ENCODE results near the gene ASPHD2.

Gene ASPHD2

DNA sequence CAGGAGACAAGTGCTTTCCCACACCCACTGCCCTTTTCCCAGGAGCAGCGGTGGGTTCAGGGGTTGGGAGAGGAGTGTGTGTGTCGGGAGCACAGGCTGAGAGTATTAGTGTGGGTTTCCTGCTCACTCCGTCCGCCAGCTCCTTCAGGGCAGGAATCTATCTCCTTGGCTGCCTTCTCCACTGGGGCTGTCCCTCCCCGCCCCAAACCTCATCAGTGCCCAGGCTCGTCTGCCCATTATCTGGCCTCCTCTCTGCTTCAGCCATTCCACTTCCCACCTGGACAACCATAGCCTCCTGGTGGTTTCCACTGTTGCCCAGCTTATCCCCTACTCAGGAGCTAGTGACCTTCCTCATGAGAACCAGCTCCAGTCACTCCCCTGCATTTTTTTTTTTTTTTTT is 19.9 kb downstream of the ASPHD2 start:
- Histone ChIP-seq H3K4me3 (replicated peaks; ENCODE audit: insufficient read depth, low read length) (no peak overlapping the region), H3K27me3 (ENCODE audit: insufficient read depth, poor library complexity, severe bottlenecking) (no peaks in the 10 kb centered on the region), H3K27ac (replicated peaks) (no peak overlapping the region)
- no peak for TF ChIP-seq REST (IDR thresholded peaks at IDR 0.05; ENCODE audit: insufficient replicate concordance, low read depth)
- no peak for TF ChIP-seq POLR2AphosphoS5 (IDR thresholded peaks at IDR 0.05; ENCODE audit: low read depth)
- TF ChIP-seq SPI1 (IDR thresholded peaks at IDR 0.05; ENCODE audit: borderline replicate concordance, low read depth), result no peak
- no peak for TF ChIP-seq GABPA (IDR thresholded peaks at IDR 0.05; ENCODE audit: low read depth)
- TF ChIP-seq CTCF (IDR thresholded peaks at IDR 0.05; ENCODE audit: insufficient read depth, low read length), result no peak
- DNase-seq (ENCODE audit: low read depth in 1 of 2, low spot score in 1 of 2), result no peak

GRCh38 chr22:26450453-26451185 is 21.6 kb downstream of the ASPHD2 start:
- Histone ChIP-seq H3K4me3 (replicated peaks; ENCODE audit: insufficient read depth, low read length) (no peak overlapping the region), H3K27me3 (ENCODE audit: insufficient read depth, poor library complexity, severe bottlenecking) (no peaks in the 10 kb centered on the region), H3K27ac (replicated peaks) (no peak overlapping the region)
- no peak for DNase-seq (ENCODE audit: low read depth in 1 of 2, low spot score in 1 of 2)
- TF ChIP-seq REST (IDR thresholded peaks at IDR 0.05; ENCODE audit: insufficient replicate concordance, low read depth) (no peak), POLR2AphosphoS5 (IDR thresholded peaks at IDR 0.05; ENCODE audit: low read depth) (no peak), SPI1 (IDR thresholded peaks at IDR 0.05; ENCODE audit: borderline replicate concordance, low read depth) (no peak), GABPA (IDR thresholded peaks at IDR 0.05; ENCODE audit: low read depth) (no peak), CTCF (IDR thresholded peaks at IDR 0.05; ENCODE audit: insufficient read depth, low read length) (no peak)

DNA sequence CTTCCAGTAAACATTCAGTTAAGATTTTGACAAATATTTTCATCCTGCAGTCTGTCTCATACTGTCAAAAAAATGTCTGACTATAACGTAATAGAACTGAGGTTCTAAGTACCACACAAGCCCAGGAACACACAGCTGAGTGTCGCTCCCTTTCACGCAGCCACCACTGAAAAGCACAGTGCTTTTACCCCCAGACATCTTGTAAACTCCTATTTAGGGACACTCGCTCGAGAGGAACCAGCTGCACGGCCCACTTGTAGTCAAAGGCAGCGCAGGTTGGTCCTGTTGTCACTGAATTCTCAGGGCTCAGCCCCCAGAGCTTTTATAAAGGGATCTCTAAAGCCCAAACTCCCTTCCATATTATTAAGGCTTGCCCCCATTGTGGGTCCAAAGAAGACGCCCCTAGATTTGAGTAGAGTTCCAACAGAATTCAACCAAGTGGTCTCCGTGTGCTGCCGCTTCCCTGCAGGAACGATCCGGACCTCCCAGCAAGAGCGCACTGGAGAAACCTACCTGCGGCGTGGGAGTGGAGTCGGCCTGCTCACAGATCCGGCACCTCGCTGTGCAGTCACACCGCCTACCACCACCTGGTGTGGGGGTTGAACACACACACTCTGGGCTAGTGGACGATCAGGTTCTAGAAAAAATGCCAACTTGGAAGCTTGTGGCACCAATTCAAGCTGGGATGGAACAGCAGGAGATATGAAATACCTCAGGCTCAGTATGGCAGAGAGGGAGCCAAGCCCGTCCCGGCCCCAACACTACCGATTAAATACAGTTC is 23.4 kb downstream of the ASPHD2 start:
- Histone ChIP-seq H3K4me3 (replicated peaks; ENCODE audit: insufficient read depth, low read length) (no peak overlapping the region), H3K27ac (replicated peaks) (no peak overlapping the region), H3K27me3 (ENCODE audit: insufficient read depth, poor library complexity, severe bottlenecking) (no peaks in the 10 kb centered on the region)
- TF ChIP-seq REST (IDR thresholded peaks at IDR 0.05; ENCODE audit: insufficient replicate concordance, low read depth) (no peak), CTCF (IDR thresholded peaks at IDR 0.05; ENCODE audit: insufficient read depth, low read length) (no peak), SPI1 (IDR thresholded peaks at IDR 0.05; ENCODE audit: borderline replicate concordance, low read depth) (no peak), POLR2AphosphoS5 (IDR thresholded peaks at IDR 0.05; ENCODE audit: low read depth) (no peak), GABPA (IDR thresholded peaks at IDR 0.05; ENCODE audit: low read depth) (no peak)
- no peak for DNase-seq (ENCODE audit: low read depth in 1 of 2, low spot score in 1 of 2)
